Cardiac muscle cell (in vitro differentiated cells and primary cell): ENCODE data around the gene ZNF107. TPM values are rescaled to one million over a fixed set of nuclear protein-coding genes. Genes with fewer than 3 reads are reported as not detected.
"Not testable (repeated sequence)": the region's sequence is repeated elsewhere in the genome, so short reads cannot be mapped to it uniquely, and the experiment has no call there.

ENCODE experiments used
- DNase-seq, 2 donors: peaks; one replicate each; pipeline versions ENCODE4 v3.0.0 to v3.0.0-alpha.2; 2010 to 2017; ENCODE audit warnings: low read depth in 1 of 2, low spot score in 1 of 2
- H3K27ac ChIP-seq: fragments of 200-600 bp; sonication (generic); 2 replicates; pipeline ENCODE4 v1.5.1; 2016
- H3K27me3 ChIP-seq: fragments of 200-600 bp; sonication (generic); 2 replicates; pipeline ENCODE4 v1.6.0; 2016; ENCODE audit warnings: control low read depth
- H3K36me3 ChIP-seq: fragments of 200-600 bp; sonication (generic); 2 replicates; pipeline ENCODE4 v1.5.1; 2016; ENCODE audit warnings: control low read depth
- H3K4me1 ChIP-seq: fragments of 200-600 bp; sonication (generic); 2 replicates; pipeline ENCODE4 v1.8.1; 2017; ENCODE audit warnings: low read depth, mild to moderate bottlenecking, mixed run types
- H3K4me3 ChIP-seq: fragments of 200-600 bp; sonication (generic); 2 replicates; pipeline ENCODE4 v1.5.1; 2016; ENCODE audit warnings: mild to moderate bottlenecking
- H3K9me3 ChIP-seq: fragments of 200-600 bp; sonication (generic); 2 replicates; pipeline ENCODE4 v1.5.1; 2017; ENCODE audit warnings: low read depth, mild to moderate bottlenecking, control low read depth
- CTCF ChIP-seq: IDR thresholded peaks from 2 replicates; pipeline ENCODE4 v1.5.1; 2012; ENCODE audit warnings: low read depth, mild to moderate bottlenecking, low read length
- polyA plus RNA-seq: library from polyadenylated mRNA; unstranded; fragments of >200 nt; fragmentation: Nextera tagmentation; extraction: Ambion mirVana; gene quantifications from 2 replicates; pipeline ENCODE4 v1.2.1, GENCODE V29; 2016
- total RNA-seq: library from RNA; depleted of rRNA; stranded (reverse); fragments of >200 nt; gene quantifications from 2 replicates; pipeline ENCODE4 v1.2.3, GENCODE V29; 2016

ZNF107 gene
- total and polyA plus RNA-seq, 2 experiments from 2014 or later = 2.1 to 2.4 TPM

GRCh38 chr7:64687249-64687648 lies 21.3 kb downstream of the ZNF107 start:
- Histone ChIP-seq H3K27me3 (no peaks in the 10 kb centered on the region), H3K27ac (no peak overlapping the region), H3K4me3 (no peak overlapping the region), H3K9me3 (no peaks in the 10 kb centered on the region), H3K4me1 (no peaks in the 10 kb centered on the region), H3K36me3 (peaks cover 2% of the 10 kb centered on the region)
- TF ChIP-seq CTCF = no peak
- DNase-seq = no peak

- peaks cover 2% of the 10 kb centered on the region for H3K36me3 ChIP-seq
- no peak for DNase-seq
- no peaks in the 10 kb centered on the region for H3K4me1 ChIP-seq
- TF ChIP-seq CTCF = no peak
- no peaks in the 10 kb centered on the region for H3K9me3 ChIP-seq
- no peak overlapping the region for H3K4me3 ChIP-seq
- H3K27ac ChIP-seq = peak overlapping the region; percentile 54
- H3K27me3 ChIP-seq = no peaks in the 10 kb centered on the region
These were observed 23.1 kb downstream of the ZNF107 start for GRCh38 chr7:64688988-64689387.

- Histone ChIP-seq H3K27me3 (no peaks in the 10 kb centered on the region), H3K4me1 (no peaks in the 10 kb centered on the region), H3K27ac (no peak overlapping the region), H3K4me3 (no peak overlapping the region), H3K9me3 (no peaks in the 10 kb centered on the region), H3K36me3 (peaks cover 2% of the 10 kb centered on the region)
- no peak for TF ChIP-seq CTCF
- no peak for DNase-seq
These were observed 25.9 kb downstream of the ZNF107 start for GRCh38 chr7:64691831-64692230.

- H3K4me3 ChIP-seq, H3K36me3 ChIP-seq, H3K9me3 ChIP-seq, DNase-seq, H3K27me3 ChIP-seq, H3K27ac ChIP-seq, H3K4me1 ChIP-seq: not testable (repeated sequence)
These were observed 31.9 kb downstream of the ZNF107 start for GRCh38 chr7:64697863-64698262.

- Histone ChIP-seq H3K27ac (no peak overlapping the region), H3K4me3 (no peak overlapping the region), H3K4me1 (no peaks in the 10 kb centered on the region), H3K27me3 (no peaks in the 10 kb centered on the region), H3K9me3 (peaks cover 10% of the 10 kb centered on the region), H3K36me3 (no peaks in the 10 kb centered on the region)
- DNase-seq = no peak
- no peak for TF ChIP-seq CTCF
These were observed 40.8 kb downstream of the ZNF107 start for GRCh38 chr7:64706625-64707292.

- H3K4me1 ChIP-seq, H3K4me3 ChIP-seq, DNase-seq, H3K27ac ChIP-seq, H3K36me3 ChIP-seq, H3K9me3 ChIP-seq, H3K27me3 ChIP-seq: not testable (repeated sequence)
These were observed 52.0 kb downstream of the ZNF107 start for GRCh38 chr7:64717896-64718295.
